NCI-H446 (cell line): ENCODE results near the gene CLPTM1L.
"Not testable (repeated sequence)": the region's sequence is repeated elsewhere in the genome, so short reads cannot be mapped to it uniquely, and the experiment has no call there.

Experiments
- DNase-seq, 2 experiments: peaks; one replicate each; lab custom pipeline; 2025; lab: John Stamatoyannopoulos, UW

CLPTM1L gene

DNA sequence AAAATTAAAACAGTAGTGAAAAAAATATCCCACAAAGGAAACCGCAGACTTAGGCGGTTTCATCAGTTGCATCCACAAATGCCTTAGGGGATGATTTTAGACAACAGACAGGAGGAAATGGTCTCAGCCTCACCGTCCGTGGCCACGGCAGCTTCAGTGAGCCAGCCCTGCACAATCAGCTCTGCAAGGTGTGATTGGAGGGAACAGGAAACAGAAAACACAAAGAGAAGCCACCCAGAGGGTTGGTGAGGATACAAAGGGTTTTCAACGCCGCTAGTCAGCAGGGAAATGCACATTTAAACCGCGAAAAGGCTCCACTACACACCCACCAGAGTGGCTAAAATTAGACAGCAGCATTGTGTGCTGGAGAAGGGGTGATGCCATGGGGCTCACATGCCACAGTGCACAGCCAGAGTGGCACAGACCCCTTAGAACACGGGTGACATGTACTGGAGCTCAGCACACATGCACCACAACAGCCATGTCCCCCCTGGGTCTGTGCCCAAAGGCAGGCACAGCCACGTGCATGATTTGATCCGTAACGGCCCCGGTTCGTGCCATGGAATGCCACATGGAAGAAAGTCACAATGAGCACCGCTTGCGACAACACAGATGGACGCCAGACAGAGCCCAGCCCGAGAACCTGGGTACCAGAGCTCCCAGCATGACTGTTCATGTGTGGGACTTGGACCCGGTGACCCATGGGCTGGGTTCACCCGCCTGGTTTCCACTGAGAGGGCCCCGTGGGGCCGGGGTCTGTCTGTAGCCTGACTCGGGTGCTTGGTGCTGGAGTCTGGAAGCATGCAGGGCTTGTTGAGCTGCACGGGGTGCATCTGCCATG is 31.7 kb downstream of the CLPTM1L start:
- DNase-seq = no peak

DNA sequence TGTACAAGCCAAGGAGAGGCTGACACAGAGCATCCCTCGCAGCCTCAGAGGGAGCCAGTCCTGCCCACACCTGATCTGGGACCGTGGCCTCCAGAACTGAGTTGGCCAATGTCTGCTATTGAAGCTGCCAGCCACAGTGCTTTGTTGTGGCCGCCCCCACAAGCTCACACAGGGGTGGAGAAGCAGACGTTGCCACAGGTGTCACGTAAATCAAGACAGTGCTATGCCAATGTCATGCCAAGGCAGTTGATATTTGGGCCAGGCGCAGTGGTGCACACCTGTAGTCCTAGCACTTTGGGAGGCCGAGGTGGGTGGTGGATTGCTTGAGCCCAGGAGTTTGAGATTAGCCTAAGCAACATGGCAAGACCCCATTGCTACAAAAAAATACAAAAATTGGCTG is 32.7 kb downstream of the CLPTM1L start:
- no peak for DNase-seq

DNA sequence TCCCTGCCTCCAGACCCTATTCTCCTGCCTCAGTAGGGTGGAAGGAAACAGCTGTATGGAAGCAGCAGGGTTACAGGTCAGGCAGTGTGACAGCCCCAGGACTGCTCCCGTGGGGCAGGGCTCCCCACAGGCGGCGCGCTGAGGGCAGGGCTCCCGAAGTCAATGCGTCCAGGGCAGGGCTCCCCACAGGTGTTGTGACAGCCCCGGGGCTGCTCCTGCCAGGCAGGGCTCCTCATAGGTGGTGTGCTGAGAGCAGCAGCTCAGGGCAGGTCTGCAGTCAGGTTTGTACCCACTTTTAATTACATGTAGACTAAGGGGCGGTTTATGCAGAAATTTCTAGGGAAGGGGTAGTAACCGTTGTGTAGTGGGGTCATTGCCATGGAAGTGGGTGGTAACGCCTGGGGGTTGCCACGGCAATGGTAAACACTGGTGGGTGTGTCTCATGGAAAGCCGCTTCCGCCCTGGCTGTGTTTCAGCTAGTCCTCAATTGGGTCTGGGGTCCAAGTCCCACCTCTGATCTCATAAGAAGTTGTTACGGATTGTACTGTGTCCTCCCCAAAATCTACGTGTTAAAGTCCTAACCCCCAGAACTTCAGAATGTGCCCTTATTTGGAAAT is 33.4 kb downstream of the CLPTM1L start:
- DNase-seq = no peak

DNA sequence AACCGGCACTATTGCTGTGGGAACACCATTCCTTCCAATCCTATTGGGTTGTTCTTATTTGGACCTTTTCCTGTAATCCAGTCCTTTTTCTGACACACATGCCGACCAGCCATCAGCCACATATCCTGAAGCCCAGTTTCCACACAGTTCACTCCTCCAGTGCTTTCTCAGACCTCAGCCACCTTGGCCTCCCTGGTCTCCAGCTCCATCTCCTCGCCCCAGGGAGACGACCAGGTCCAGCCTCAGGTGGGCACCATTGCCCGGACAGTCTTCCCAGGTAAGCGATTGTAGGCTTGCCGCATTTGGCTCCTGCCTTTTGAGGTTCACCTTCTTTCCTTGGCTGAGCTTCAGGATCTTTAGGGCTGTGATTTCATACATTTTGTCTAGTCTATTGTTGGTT is 34.8 kb downstream of the CLPTM1L start:
- DNase-seq = no peak

DNA sequence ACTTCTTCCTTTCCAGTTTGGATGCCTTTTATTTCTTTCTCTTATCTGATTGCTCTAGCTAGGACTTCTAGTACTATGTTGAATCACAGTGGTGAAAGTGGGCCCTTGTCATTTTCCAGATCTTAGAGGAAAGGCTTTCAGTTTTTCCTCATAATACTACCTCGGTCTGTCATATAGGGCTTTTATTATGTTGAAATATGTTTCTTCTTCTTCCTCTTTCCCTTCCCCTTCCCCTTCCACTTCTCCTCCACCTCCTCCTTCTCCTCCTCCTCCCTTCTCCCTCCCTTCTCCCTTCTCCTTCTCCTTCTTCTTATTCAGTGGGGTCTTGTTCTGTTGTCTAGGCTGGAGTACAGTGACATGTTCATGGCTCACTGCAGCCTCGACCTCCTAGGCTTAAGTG is 40.9 kb downstream of the CLPTM1L start:
- DNase-seq = no peak

DNA sequence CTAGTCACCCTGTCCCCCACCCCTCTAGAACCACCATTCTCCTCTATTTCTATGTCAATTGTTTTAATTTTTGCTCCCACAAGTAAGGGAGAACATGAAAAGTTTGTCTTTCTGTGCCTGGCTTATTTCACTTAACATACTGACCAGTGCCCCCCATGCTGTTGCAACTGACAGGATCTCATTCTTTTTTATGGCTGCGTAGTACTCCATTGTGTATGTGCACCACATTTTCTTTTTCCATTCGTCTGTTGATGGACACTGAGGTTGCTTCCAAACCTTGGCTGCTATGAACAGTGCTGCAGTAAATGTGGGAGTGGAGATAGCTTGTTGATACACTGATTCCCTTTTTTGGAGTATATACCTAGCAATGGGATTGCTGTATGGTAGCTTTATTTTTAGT is 42.6 kb downstream of the CLPTM1L start:
- DNase-seq = no peak

DNA sequence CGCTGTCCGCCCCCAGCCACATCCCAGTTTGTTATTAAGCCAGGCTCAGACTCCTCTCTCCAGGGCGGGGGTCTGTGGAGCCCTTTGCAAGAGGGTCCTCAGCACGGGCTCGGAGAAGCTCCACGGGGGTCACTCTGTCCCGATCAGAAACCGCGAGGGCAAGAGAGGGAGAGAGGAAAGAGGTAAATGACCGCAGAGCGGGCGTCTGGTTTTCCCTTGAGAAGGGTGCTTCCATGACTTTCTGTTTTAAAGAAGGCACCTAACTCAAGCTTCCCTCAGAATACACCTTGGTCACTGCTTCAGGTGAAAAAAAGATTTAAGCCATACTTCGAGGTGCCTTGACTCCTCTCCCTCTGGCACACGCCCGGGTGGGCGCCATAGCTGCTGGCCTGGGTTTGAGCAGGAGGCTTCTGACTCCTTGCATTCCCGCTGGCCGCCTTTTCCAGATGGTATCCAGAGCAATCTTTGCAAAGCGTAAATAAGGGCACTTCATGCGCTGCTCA is 44.3 kb downstream of the CLPTM1L start:
- no peak for DNase-seq

DNA sequence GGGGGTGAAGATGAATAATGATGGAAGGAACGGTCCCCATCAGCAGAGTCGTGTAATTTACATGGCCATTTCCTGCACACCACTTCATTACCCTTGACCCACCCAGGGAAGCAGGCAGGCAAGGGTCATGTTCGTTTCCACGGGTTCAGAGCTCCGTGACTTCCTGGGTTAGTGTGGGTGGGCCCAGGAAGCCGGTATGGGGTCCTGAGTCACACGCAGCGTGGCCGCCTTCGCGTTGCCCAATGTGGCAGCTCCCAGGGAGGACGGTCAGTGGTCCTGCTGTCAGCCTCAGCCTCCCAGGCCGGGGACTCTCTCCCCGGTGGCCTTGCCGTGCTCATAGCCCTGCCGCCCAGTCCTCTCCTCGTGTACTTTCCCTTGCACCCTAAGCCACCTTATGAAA is 44.9 kb downstream of the CLPTM1L start:
- DNase-seq = no peak

DNA sequence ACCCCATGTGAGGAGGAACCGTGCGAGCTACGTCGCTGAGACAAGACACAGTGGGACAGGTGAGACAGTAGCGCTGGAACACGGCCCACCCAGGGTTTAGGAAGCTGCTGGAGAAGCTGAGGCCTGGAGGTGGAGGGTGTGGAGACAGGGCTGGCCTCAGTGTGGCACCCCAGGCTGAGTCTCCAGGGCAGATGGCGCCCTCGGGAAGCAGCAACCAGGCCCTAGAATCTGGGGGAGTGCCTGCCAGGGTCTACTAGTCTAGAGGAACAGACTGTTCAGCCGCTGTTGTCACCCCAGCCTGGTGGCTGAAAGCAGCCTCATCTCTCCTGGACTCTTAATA is 45.4 kb downstream of the CLPTM1L start:
- no peak for DNase-seq

DNA sequence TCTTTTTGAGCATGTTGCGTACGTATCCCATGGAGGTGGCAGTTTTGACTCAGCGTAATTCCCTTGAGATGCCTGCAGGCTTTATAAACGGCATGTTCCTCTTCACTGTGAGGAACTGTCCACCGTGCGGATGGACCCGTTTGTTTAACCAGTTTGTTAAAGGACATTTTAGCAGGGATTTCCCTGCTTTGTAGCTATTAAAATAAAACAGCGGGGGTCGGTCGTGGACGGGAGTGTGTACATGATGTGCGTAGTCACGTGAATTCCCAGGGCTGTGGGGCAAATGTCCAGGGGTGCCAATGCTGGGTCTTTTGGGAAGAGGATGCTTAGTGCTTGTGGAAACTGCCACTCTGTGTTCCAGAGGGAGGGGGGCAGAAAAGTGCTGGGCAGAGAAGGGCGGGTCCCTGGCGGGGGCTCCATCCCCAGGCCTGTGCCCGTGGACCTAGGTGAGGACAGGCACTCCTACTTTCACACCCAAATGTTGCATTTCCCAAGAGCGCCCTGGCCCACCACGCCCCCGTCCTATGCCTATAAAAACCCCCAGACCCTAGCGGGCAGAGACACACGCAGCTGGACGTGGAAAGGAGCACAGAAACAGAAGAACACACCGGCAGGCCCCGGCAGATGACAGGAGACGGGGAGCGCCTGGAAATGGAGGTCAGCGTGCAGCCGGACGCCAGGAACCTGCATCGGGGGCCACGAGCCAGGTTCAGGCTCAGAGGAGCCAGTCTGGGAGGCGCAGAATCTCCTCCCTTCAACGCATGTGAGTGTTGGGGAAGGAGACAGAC is 46.0 kb downstream of the CLPTM1L start:
- DNase-seq = no peak

DNA sequence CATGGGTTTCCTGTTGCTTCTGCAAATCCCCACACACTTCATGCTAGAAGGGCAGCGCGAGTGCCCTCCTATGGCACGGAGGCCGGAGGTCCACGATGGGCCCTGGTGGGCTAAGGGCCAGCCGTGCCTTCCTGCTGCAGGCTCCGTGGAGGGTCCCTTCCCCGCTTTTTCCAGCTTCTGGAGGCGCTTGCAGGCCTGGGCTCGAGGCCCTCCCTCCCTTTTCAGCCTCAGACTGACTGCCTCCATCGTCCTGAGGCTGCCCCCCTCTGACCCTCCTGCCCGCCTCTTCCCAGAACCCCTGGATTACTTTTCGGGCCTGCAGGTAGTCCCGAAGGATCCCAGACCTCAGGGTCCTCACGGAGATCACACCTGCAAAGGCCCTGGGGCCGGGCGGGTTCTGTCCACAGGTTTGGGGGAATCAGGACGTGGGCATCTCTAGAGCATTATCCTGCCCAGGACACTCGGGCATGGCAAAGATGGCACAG is 46.8 kb downstream of the CLPTM1L start:
- no peak for DNase-seq

DNA sequence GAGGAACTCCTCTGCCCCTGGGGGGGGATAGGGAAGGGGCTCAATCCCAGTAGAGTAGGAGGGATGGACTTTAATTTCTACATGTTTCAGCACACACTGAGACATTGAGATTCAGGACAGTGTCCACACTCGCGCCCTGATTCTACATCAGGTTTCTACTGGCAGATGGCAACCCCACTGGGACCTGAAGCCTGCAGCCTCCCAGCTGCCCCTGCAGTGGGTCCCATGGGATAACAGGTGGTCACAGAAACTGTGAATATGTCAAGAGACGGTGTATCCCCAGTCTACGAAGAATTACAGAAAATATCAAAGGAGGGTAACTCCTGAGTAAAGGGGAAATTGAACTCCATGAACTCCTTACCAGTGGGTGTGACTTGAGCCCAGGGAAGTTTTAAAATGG is 47.7 kb downstream of the CLPTM1L start:
- no peak for DNase-seq

DNA sequence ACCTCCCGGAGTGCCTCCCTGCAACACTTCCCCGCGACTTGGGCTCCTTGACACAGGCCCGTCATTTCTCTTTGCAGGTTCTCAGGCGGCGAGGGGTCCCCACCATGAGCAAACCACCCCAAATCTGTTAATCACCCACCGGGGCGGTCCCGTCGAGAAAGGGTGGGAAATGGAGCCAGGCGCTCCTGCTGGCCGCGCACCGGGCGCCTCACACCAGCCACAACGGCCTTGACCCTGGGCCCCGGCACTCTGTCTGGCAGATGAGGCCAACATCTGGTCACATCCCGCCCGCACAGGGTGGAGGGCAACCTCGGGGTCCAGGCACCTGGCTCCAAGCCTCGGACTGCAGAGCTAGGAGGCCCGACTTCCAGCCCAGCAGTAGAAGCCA is 49.3 kb downstream of the CLPTM1L start:
- DNase-seq = no peak

DNA sequence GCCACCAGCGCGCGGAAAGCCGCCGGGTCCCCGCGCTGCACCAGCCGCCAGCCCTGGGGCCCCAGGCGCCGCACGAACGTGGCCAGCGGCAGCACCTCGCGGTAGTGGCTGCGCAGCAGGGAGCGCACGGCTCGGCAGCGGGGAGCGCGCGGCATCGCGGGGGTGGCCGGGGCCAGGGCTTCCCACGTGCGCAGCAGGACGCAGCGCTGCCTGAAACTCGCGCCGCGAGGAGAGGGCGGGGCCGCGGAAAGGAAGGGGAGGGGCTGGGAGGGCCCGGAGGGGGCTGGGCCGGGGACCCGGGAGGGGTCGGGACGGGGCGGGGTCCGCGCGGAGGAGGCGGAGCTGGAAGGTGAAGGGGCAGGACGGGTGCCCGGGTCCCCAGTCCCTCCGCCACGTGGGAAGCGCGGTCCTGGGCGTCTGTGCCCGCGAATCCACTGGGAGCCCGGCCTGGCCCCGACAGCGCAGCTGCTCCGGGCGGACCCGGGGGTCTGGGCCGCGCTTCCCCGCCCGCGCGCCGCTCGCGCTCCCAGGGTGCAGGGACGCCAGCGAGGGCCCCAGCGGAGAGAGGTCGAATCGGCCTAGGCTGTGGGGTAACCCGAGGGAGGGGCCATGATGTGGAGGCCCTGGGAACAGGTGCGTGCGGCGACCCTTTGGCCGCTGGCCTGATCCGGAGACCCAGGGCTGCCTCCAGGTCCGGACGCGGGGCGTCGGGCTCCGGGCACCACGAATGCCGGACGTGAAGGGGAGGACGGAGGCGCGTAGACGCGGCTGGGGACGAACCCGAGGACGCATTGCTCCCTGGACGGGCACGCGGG is 49.9 kb downstream of the CLPTM1L start, which contains the start of gene TERT:
Gene TERT (minus strand): TSS at position 234 of the 815 bp plus-strand sequence. CDS start 79 bp downstream, at position 155.
- no peak for DNase-seq

DNA sequence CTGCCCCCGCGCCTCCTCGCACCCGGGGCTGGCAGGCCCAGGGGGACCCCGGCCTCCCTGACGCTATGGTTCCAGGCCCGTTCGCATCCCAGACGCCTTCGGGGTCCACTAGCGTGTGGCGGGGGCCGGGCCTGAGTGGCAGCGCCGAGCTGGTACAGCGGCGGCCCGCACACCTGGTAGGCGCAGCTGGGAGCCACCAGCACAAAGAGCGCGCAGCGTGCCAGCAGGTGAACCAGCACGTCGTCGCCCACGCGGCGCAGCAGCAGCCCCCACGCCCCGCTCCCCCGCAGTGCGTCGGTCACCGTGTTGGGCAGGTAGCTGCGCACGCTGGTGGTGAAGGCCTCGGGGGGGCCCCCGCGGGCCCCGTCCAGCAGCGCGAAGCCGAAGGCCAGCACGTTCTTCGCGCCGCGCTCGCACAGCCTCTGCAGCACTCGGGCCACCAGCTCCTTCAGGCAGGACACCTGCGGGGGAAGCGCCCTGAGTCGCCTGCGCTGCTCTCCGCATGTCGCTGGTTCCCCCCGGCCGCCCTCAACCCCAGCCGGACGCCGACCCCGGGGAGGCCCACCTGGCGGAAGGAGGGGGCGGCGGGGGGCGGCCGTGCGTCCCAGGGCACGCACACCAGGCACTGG is 50.6 kb downstream of the CLPTM1L start:
- DNase-seq = no peak

DNA sequence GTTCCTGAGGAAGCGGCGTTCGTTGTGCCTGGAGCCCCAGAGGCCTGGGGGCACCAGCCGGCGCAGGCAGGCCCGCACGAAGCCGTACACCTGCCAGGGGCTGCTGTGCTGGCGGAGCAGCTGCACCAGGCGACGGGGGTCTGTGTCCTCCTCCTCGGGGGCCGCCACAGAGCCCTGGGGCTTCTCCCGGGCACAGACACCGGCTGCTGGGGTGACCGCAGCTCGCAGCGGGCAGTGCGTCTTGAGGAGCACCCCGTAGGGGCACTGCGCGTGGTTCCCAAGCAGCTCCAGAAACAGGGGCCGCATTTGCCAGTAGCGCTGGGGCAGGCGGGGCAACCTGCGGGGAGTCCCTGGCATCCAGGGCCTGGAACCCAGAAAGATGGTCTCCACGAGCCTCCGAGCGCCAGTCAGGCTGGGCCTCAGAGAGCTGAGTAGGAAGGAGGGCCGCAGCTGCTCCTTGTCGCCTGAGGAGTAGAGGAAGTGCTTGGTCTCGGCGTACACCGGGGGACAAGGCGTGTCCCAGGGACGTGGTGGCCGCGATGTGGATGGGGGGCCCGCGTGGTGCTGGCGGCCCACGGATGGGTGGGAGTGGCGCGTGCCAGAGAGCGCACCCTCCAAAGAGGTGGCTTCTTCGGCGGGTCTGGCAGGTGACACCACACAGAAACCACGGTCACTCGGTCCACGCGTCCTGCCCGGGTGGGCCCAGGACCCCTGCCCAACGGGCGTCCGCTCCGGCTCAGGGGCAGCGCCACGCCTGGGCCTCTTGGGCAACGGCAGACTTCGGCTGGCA is 51.3 kb downstream of the CLPTM1L start:
- no peak for DNase-seq

DNA sequence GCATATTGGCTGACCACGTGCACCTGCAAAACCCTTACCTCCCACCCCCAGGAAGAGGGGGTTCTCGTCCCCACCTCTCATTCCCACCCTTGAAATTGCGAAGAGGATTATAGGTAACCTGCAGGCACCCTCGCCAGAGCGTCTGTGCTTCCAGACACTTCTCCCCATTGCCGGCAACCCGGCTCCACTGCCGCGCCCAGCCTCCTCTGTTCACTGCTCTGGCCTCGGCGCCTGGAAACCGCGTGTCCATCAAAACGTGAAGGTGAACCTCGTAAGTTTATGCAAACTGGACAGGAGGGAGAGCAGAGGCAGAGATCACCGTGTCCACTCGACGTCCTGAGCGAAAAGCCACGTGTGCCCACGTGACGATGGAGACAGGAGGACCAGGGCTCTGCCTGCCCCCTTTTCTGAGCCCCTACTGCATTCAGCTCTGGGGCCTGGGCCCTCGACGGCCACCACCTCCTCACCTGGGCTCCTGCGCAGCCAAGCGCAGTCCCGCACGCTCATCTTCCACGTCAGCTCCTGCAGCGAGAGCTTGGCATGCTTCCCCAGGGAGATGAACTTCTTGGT is 52.0 kb downstream of the CLPTM1L start:
- no peak for DNase-seq

DNA sequence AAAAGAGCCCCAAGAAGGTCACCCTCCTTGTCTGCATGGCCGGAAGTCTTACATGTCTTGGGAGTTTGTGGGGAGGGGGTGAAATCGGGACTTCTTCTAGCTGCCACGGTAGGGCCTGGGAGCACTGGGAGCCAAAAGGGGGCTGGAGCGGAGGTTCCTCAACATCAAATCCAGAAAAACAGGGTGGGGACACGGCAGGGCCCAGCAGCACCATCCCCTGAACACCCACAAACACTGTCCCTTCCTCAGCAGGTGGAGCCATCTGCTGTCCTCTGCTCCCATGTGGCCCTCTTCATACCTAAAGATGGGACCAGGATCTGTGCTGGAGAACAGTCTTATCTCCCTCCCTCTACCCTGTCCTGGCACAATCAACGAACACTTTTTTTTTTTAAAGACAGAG is 52.8 kb downstream of the CLPTM1L start:
- no peak for DNase-seq

DNA sequence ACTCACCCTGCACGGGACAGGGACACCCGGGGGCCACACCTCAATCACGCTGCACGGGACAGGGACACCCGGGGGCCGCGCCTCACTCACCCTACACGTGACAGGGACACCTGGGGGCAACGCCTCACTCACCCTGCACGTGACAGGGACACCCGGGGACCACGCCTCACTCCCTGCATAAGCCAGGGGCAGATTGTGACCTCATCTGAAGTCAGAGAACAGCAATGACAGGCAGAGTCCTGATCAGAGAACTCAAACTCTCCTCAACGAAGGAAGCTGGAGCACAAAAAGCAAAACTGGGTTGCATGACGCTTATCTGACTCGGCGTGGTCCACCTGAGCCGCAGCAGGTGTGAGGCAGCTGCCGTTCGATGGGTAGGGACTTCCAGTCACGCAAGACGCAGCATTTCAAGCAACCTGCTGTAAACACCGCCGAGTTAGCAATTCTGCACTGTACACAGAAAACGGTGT is 53.3 kb downstream of the CLPTM1L start:
- no peak for DNase-seq

DNA sequence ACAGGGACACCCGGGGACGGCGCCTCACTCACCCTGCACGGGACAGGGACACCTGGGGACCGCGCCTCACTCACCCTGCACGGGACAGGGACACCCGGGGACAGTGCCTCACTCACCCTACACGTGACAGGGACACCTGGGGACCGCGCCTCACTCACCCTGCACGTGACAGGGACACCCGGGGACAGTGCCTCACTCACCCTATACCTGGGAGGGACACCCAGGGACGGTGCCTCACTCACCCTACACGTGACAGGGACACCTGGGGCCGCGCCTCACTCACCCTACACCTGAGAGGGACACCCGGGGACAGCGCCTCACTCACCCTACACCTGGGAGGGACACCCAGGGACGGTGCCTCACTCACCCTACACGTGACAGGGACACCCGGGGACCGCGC is 53.9 kb downstream of the CLPTM1L start:
- not testable (repeated sequence) for DNase-seq
